Activated T-helper 1 cell treated with anti-CD3 and anti-CD28 coated beads, Interleukin-2, amount 50 U/mL, for 16 hours (primary cell): Measurements from ENCODE around the gene CEBPE.

Experiments used
- DNase-seq, 2 donors: peaks; one replicate each; pipeline ENCODE4 v3.0.0-alpha.2; 2020; ENCODE audit warnings: low read depth in 1 of 2, low spot score in 1 of 2

Gene CEBPE

DNA sequence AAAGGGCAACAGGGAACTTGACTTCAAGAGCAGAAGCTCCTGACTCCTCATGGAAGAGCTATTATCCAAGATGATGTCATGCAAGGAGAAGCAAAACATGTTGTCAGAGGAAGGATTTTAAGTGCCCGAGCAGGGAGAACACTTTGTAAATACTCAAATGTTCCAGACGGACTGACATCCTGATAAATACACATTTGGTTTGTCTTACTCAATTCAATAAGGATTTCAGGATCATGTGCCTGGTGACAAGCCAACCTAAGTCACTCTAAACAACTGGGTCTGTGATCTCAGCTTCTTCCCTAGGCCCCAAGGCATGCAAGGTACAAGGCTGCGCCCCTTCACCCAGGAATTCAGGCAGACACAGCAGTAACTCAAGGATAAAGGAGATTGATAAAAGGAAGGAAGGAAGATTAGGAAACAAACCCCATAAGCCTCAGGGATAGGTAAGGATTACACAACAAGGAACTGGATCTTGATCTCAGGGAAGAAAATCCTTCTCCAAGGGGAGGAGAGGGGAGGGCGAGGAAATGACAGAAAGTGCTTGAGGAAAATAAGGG lies 26.8 kb upstream of the CEBPE start:
- no peak for DNase-seq

DNA sequence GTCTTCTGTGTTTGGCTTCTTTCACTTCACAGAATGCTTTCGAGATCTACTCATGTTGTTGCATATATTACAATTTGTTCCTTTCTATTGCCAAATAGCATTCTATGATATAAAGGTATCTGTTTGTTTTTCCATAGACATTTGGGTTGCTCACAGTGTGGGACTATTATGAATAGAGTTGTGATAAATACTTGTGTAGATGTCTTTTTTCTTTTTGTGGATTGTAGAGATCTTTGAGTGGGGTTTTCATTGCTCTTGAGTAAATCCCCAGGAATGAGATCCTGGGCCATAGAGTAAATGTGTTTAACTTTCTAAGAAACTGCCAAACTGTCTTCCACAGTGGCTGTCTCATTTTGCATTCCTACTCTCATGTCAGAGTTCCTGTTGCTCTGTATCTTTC lies 24.9 kb upstream of the CEBPE start:
- no peak for DNase-seq

DNA sequence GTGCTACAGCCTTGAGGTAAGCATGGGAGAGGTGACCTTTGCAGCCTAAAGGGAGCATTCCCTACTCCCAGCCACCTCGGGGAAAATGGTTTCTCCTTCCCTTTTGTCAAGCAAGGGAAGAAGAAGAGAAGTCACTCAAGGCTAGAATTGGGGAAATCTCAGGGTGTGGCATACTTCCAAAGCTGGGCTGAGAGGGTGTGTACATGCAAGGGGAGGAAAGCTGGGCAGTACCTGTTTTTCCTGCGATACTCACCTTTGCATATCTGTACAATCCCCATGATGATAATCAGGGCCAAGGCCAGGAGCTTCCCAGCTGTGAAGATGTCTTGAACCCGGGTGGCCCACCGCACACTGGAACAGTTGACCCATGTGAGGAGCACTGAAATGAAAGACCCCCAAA lies 23.8 kb upstream of the CEBPE start:
- DNase-seq: no peak

DNA sequence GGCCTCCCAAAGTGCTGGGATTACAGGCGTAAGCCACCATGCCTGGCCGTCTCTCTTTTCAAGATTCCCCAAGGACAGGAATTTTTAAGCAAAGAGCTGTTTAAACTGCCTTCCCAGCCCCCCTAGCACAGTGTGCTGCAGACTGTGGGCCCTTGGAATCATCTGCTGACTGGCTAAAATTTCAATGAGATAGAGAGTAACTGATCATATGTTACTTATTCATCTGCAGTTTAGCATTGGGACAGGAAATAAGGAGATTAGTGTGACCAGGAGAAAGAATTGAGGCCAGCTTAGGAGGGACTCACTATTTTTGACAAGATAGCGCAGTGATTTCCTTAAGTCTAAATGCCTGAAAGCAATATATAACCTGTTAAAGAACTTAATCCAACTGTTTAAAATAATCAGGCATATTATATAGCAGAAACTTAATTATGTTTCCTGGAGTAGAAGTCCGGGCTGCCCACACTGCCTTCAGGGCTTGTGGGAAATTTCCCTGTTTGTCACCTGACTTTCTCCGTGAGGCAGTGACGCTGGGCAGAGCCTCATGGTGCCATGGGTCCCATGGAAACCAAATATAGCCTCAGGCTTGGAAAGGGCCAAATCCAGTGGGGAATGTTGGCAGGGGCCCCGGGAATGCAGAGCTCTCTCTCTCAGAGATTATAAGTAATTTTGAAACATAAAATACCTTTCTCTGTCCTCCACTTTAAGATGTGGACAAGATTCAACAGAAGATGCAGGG lies 22.8 kb upstream of the CEBPE start:
- no peak for DNase-seq

DNA sequence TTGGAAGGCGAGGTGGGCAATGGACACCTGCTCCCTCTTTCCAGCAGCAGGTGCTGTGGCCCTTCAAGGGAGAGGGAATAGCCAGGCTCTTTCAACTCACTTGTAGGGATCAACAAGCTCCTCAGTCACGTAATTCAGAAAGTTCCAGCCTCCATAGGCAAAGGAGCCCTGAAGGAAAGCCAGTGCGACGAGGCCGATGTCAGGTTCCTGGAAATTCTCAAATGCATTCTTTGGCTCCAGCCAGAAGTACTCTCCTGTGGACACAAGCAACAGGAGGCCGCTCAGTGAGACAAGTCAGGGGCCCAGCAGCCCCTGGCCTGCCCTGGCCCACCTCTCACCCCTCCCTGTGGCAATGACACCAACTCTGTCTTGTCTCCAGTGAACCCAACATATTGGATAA lies 21.3 kb upstream of the CEBPE start:
- no peak for DNase-seq

DNA sequence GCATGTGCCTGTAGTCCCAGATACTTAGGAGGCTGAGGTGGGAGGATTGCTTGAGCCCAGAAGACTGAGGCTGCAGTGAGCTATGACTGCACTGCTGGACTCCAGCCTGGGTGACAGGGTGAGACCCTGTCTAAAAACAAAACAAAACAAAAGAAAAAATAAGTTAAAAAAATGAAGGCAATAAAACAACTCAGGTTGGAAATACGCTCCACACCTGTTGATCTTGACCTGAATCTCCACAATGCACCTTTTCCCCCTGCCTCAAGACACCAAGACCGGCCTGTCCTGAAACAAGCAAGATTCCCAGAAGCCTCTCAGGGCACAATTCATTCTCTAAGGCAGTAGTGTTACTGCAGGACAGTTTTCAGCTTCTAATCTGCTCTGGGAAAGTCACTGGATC lies 20.8 kb upstream of the CEBPE start:
- no peak for DNase-seq

DNA sequence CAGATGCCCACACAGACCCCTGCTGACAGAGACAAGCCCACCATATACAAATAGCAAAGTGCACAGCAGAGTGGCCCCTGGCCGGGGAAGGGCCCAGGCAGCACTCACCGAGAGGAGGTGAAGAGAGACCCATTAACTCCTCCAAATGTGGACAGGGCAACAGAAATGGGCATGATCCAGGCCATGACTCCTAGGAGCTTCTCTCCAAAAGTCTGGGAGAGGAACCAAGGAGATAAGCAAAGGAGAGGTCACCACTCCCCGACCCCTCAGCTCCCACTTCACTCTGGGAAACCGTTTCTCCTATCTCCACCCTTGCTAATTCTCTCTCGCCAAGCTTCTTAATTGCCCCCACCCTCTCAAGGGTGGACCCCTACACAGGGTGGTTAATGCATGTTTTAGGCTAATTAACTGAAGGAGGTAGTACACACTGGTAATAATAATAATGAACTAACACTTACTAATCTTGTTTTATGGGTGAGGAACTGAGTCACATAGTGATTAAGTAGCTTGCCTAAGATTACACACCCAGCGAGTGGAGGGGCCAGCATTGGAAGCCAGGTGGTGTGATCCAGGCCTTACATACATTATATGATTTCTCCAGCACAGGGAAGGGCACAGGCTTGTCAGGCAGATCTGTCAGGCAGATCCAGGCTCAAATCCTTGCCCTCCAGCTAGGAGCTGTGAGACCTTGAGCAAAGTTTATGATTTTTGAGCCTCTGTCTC lies 18.9 kb upstream of the CEBPE start:
- no peak for DNase-seq

DNA sequence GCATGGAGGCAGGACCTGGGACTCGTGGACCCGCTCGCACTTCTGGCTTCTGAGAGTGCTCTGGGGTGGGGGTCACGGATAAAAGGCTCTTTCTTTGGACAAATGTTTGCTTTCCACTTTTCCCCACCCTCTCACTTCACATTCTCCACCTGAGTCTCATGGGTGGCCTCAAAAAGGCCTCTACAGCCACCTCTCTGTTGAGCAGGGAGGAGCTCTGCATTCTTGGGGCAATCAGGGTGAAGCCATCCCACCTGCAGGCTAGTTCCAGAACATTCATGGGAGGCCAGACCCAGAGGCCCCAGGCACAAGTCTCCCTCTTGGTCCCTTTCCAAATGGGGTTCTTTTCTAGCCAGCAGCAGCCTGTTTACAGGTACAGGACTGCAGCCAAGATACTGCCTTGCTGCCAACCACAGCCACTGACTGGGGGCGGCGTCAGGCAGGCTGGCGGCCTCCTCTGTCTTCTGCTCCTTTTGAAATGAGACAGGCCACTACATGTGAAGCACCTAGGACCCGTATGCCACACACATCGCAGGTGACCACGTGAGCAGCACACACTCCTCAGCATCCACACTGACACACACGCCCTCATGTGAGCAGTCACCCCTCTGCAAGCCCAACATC lies 18.2 kb upstream of the CEBPE start:
- DNase-seq: no peak

DNA sequence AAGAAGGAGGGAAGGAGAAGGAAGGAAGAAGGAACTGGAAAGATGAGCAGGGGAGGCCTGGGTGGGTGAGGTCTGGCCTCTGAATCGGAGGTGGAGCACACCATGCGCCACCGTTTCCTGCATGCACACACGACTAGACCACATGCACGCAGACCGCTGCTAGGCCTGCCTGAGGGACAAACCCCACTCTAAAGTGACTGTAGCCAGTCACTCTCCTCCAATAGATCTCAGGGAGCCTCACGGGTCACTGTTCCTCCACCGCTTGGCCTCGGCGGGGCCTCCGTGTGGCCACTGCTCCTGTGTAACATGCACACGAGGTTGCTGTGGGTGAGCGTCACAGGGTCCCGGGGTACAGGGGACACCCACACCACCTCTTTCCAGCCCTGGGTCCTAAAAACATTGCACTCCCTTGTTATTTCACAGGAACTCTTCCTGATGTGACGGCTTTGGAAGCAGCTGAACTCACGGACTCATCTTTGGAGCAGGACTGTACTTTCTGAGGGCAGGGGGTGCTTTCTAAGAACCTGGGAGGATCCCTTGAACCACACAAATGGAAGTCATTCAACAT lies 17.6 kb upstream of the CEBPE start:
- no peak for DNase-seq

DNA sequence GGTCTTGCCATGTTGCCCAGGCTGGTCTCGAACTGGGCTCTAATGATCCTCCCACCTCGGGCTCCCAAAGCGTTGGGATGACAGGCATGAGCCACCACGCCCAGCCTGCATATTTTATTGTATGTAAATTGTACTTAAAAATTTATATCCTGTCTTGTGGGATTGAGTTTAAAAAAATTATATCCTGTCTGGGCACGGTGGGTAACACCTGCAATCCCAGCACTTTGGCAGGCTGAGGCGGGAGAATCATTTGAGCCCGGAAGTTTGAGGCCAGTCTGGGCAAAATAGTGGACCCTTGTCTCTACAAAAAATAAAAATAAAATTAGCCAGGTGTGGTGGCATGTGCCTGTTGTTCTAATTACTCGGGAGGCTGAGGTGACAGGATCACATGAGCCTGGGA lies 13.9 kb upstream of the CEBPE start:
- DNase-seq: no peak

DNA sequence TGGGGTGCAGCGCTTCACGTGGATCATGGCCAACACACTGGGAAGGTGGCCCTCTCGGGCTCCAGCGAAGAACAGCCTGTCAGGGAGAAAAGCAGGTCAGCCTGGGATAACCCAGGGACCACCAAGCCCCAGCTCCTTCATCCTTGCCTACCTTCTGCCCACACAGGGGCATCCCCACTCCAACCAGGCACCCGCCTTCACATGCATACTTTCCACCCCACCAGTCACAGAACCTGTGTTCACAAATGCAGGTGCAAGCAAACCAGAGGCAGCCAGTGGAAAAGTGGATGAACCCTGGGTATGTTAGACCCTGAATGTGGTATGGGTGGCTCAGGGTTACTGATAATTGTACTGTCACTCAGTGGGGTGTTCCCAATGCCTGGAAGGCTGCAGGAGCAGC lies 12.4 kb upstream of the CEBPE start:
- DNase-seq: no peak

DNA sequence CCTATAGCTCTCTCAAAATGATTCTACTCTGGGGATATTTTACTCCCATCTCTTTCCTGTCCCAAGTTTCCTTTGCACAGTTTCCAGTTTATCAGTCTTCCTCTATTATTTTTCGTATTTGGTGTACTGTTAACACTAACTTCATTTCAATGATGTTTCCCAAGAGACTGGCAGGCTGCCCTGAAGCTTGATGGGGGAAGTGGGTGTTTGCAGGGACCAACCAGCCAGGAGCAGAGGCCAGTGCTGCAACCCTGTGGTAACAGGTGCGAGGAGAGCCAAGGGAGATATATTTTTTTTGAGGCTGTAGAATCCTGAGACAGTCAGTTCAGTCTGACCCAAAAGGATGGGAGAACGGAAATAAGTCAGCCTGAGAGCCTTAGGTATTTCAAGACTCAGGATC lies 11.8 kb upstream of the CEBPE start:
- DNase-seq: no peak

DNA sequence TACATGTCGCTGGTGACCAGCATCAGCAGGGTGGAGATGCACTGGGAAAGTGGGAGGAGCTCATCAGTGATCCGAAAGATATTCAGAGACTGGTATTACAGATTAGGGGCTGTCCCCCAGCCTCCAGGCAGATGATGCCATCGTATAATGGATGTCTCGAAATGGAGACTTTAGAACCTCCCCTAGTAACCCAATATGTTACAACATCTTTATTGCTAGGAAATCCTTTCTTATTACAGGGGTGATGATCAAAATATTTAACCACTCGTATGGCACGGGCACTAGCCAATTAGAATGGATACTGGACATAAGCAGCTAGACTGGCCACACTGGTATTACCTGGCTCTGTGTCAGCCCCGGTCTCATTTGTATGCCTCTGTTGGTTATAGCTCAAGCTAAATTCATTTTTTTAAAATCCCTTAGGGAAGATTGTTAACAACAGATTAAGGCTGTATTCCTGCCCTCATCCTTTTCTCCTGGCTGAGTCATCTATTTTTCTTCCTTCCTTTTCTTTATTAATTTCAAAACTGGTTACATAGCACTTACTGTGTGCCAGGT lies 10.8 kb upstream of the CEBPE start:
- no peak for DNase-seq

DNA sequence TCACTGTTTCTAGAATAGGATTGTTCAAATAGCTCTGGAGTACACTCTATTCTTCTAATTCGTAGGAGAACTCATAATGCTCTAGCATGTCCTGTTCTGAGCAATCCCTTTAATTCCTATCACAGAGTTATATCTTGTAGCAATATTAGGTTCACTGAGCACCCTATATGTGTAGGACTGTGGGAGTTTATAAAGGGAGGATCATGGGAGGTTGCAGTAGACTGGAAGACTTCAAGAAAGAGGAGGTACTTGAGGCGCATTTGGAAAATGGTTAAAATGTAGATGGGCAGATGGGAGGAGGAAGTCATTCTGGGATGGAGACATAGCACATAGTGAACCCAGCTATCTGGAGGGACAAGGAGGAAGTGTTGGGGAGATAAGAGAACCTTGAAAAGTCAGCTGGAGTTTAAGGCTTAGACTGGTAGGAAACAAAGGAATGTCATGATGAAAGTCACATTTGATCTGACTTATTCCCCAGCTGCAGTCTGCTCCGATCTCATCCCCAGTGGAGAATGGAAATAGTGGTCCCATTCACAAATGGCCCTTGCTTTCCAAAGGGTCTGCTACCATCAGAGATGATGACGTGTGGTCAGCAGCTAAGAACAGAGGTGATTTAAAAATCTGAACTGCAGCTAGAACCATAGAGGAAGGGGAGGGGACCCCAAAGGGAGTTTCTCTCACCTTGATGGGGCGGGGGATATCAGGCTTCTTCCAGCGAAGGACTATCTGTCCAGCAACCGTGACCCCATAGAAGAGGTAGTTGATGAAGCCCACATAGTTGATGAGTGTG lies 10.1 kb upstream of the CEBPE start:
- no peak for DNase-seq

DNA sequence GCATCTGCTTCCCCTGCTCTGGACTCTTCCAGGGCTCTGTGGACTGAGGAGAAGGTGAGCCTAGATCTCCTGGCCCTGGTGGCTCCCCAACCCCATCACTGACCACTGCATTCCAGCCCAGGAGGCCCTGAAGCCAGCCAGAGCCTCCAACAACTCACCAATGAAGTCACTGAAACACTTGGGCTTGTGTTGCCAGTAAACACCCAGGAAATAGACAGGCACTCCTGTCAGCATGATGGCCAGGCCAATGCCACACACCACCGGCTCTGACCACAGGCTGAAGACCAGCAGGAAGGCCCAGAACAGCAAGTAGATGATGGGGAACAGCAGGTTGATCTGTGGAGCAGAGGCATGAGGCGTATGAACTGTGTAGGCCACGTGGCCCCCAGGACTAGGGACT lies 8.8 kb upstream of the CEBPE start:
- no peak for DNase-seq

DNA sequence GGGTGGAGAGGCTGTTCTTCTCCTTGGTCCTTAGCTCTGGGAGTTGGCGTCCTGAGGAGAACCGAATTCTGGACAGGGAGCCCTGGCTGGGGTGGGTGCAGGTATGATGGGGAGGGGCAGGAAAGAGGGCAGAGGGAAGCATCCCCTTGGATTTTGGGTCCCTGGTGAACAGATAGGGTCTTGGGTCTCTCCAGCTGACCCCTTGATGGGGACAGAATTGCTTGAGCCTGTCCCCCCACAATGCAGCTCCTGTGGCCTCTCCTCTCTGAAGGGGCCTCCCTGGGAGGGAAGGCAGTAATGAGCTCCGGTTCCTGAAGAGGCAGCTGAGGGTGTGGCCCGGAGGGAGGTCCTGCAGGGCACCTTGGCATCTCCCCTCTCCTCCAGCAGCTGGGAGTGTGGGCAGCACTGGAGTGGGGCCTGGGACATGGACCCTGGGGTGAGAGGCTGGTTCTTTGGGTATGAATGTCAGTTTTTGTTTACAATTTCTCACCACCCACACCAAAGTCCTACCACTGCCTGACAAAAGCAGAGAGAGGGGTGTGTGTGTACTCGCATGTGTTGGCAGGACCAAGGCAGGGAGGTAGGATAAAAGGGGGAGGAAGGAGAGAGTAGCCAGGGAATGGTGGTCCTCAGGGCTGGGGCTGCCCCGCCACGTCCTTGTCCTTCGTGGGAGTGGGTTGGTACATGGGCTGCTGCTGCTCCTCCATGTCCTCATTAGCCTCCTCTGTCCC lies 7.7 kb upstream of the CEBPE start:
- no peak for DNase-seq

DNA sequence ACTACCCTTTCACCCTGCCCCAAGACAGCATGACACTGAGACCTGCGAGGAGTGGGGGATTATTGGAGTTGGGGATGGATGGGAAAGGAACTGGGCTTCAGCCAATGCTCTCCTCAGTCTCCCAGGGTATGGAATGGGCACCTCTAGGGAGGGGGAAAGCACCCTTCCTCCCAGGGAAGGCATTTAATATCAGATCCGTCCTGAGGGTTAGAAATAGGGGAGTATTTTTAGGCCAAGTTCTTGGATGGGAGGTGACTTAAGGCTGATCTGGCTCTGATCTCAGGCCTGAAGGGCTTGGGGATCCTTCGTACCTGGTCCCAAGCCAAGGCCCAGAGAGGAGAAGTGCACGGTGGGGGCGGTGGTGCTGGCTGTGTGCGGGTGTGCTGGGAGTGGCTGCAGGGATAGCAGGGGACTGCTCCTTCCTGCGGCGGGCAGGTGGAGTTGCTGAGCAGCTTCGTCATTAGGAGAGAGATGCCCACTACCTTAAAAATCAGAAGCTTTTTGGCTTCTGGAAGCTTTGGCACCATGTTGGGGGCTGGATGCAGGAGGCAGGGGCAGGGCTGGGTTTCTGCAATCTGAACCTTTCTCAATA lies 7.0 kb upstream of the CEBPE start:
- no peak for DNase-seq

DNA sequence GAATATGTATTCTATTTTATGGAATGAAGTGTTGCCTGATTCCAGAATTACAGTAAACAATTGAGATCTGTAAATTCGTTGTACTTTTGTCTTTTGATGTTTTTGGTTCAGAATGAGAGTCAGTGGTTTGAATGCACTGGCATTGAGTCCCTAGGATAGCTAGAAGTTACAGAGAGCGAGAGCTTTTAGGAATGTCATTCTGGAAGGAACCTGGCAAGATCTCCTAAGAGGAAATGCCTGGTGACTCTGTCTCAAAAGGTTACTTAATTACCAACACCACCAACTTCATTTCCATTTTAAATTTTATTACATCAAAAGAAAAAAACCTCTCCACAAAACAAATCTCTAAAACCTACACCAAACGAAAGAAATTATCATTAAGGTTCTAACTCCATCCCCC lies 6.0 kb upstream of the CEBPE start:
- DNase-seq: no peak

DNA sequence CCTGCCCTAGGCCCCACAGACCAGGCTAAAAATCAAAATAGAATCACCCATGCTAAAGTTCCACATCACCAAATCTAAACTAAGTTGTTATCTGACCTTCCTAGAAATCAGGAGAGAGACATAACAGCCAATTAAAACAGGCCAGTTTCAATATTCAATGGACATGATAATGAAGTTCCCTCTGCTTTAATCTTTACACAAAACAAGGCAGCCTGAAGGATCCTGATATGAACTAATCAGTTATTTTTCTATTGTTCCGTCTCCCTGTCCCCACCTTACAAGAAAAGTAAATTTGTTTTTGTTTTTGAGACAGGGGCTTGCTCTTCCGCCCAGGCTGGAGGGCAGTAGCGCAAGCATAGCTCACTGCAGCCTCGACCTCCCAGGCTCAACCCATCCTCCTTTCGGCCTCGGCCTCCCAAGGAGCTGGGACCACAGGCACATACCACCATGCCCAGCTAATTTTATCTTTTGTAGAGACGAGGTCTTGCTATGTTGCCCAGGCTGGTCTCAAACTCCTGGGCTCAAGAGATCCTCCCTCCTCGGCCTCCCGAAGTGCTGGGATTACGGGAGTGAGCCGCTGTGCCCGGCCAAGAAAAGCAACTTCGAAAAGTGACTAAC lies 5.4 kb upstream of the CEBPE start:
- no peak for DNase-seq
